ENCODE results near the gene HOMEZ.
"Not testable (repeated sequence)": the region's sequence is repeated elsewhere in the genome, so short reads cannot be mapped to it uniquely, and the experiment has no call there.

The HOMEZ gene

GRCh38 chr14:23260849-23261248 lies 25.1 kb downstream of the HOMEZ start:
- WGBS, 2 experiments (ENCODE audit: insufficient coverage in 2 of 2) = 90 to 96% methylated on average over 4 to 8 of the region's 8 CpGs
- H3K4me3 ChIP-seq (ENCODE audit: extremely low read depth, insufficient read depth, low read length, poor library complexity, severe bottlenecking); H3K9me3 ChIP-seq (ENCODE audit: control insufficient read depth, low read length); H3K27ac ChIP-seq (ENCODE audit: low read depth, low read length, severe bottlenecking); H3K4me1 ChIP-seq (ENCODE audit: control insufficient read depth, insufficient read depth, low read length, poor library complexity, severe bottlenecking); H3K36me3 ChIP-seq (ENCODE audit: control insufficient read depth, insufficient read depth, low read length): not testable (repeated sequence)

GRCh38 chr14:23259426-23259825 lies 26.5 kb downstream of the HOMEZ start:
- Histone ChIP-seq H3K36me3 (ENCODE audit: control insufficient read depth, insufficient read depth, low read length) (no peaks in the 10 kb centered on the region), H3K4me3 (ENCODE audit: extremely low read depth, insufficient read depth, low read length, poor library complexity, severe bottlenecking) (no peak overlapping the region), H3K9me3 (ENCODE audit: control insufficient read depth, low read length) (peaks cover 4% of the 10 kb centered on the region), H3K27ac (ENCODE audit: low read depth, low read length, severe bottlenecking) (no peak overlapping the region), H3K4me1 (ENCODE audit: control insufficient read depth, insufficient read depth, low read length, poor library complexity, severe bottlenecking) (no peaks in the 10 kb centered on the region)

- H3K36me3 ChIP-seq (ENCODE audit: control insufficient read depth, insufficient read depth, low read length) = no peaks in the 10 kb centered on the region
- 87 to 98% methylated on average over 4 to 5 of the region's 5 CpGs for WGBS, 2 experiments (ENCODE audit: insufficient coverage in 2 of 2)
These were observed 27.7 kb downstream of the HOMEZ start for GRCh38 chr14:23258256-23258655.

GRCh38 chr14:23252420-23253333 lies 33.3 kb downstream of the HOMEZ start:
- Histone ChIP-seq H3K36me3 (ENCODE audit: control insufficient read depth, insufficient read depth, low read length) (no peaks in the 10 kb centered on the region), H3K27ac (ENCODE audit: low read depth, low read length, severe bottlenecking) (no peak overlapping the region), H3K4me3 (ENCODE audit: extremely low read depth, insufficient read depth, low read length, poor library complexity, severe bottlenecking) (no peak overlapping the region), H3K4me1 (ENCODE audit: control insufficient read depth, insufficient read depth, low read length, poor library complexity, severe bottlenecking) (no peaks in the 10 kb centered on the region), H3K9me3 (ENCODE audit: control insufficient read depth, low read length) (no peaks in the 10 kb centered on the region)
- 57 to 63% methylated on average over 1 to 3 of the region's 4 CpGs for WGBS, 2 experiments (ENCODE audit: insufficient coverage in 2 of 2)

More at GRCh38 chr14:23258256-23258655, 27.7 kb downstream of the HOMEZ start:
- Histone ChIP-seq H3K4me1 (ENCODE audit: control insufficient read depth, insufficient read depth, low read length, poor library complexity, severe bottlenecking) (no peaks in the 10 kb centered on the region), H3K27ac (ENCODE audit: low read depth, low read length, severe bottlenecking) (no peak overlapping the region), H3K9me3 (ENCODE audit: control insufficient read depth, low read length) (peaks cover 4% of the 10 kb centered on the region), H3K4me3 (ENCODE audit: extremely low read depth, insufficient read depth, low read length, poor library complexity, severe bottlenecking) (no peak overlapping the region)

GRCh38 chr14:23252006-23252405 lies 33.9 kb downstream of the HOMEZ start:
- 20% methylated on average over 1 of the region's 3 CpGs; no CpG with 5 or more reads in 1 of the 2 experiments for WGBS, 2 experiments (ENCODE audit: insufficient coverage in 2 of 2)

DNA sequence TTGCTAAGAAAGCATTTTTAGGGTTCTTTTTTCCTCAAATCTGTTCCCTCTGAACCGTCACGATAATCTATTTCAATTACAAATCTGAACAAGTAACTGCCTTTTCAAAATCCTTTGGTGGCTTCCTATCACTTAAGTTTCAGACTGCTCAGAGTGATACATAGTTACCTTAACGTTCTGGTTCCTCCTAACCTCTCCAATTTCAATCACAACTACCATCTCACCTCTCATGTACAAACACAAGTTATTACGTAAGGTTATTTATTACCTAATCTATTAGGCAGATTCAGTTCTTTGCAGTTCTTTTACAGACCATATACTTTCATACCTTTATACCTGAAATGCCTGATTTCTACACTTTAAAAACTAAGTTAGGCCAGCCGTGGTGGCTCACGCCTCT lies 36.1 kb downstream of the HOMEZ start:
- Histone ChIP-seq H3K4me3 (ENCODE audit: extremely low read depth, insufficient read depth, low read length, poor library complexity, severe bottlenecking) (no peak overlapping the region), H3K9me3 (ENCODE audit: control insufficient read depth, low read length) (no peaks in the 10 kb centered on the region), H3K27ac (ENCODE audit: low read depth, low read length, severe bottlenecking) (no peak overlapping the region), H3K4me1 (ENCODE audit: control insufficient read depth, insufficient read depth, low read length, poor library complexity, severe bottlenecking) (no peaks in the 10 kb centered on the region), H3K36me3 (ENCODE audit: control insufficient read depth, insufficient read depth, low read length) (no peaks in the 10 kb centered on the region)
- WGBS, 2 experiments (ENCODE audit: insufficient coverage in 2 of 2) = 66 to 84% methylated on average over 3 to 4 of the region's 6 CpGs

More at GRCh38 chr14:23252006-23252405, 33.9 kb downstream of the HOMEZ start:
- H3K36me3 ChIP-seq (ENCODE audit: control insufficient read depth, insufficient read depth, low read length) = no peaks in the 10 kb centered on the region
- H3K9me3 ChIP-seq (ENCODE audit: control insufficient read depth, low read length) = no peaks in the 10 kb centered on the region
- H3K4me3 ChIP-seq (ENCODE audit: extremely low read depth, insufficient read depth, low read length, poor library complexity, severe bottlenecking) = no peak overlapping the region
- no peaks in the 10 kb centered on the region for H3K4me1 ChIP-seq (ENCODE audit: control insufficient read depth, insufficient read depth, low read length, poor library complexity, severe bottlenecking)
- no peak overlapping the region for H3K27ac ChIP-seq (ENCODE audit: low read depth, low read length, severe bottlenecking)

DNA sequence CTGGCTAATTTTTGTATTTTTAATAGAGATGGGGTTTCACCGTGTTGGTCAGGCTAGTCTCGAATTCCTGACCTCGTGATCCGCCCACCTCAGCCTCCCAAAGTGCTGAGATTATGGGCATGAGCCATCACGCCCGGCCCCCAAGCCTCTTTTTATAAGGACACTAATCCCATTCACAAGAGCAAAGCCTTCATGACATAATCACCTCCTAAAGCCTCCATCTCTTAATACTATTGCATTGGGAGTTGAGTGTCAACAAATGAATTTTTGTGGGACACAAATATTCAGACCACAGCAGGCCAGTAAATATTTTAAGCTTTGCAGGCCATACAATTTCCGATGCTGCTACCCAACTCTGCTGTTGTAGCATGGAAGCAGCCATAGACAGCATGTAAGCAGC lies 37.3 kb downstream of the HOMEZ start:
- no peak overlapping the region for H3K27ac ChIP-seq (ENCODE audit: low read depth, low read length, severe bottlenecking)
- WGBS, 2 experiments (ENCODE audit: insufficient coverage in 2 of 2) = 91 to 100% methylated on average over 5 of the region's 7 CpGs
- no peaks in the 10 kb centered on the region for H3K4me1 ChIP-seq (ENCODE audit: control insufficient read depth, insufficient read depth, low read length, poor library complexity, severe bottlenecking)
- no peaks in the 10 kb centered on the region for H3K9me3 ChIP-seq (ENCODE audit: control insufficient read depth, low read length)
- H3K4me3 ChIP-seq (ENCODE audit: extremely low read depth, insufficient read depth, low read length, poor library complexity, severe bottlenecking) = no peak overlapping the region
- H3K36me3 ChIP-seq (ENCODE audit: control insufficient read depth, insufficient read depth, low read length) = no peaks in the 10 kb centered on the region

DNA sequence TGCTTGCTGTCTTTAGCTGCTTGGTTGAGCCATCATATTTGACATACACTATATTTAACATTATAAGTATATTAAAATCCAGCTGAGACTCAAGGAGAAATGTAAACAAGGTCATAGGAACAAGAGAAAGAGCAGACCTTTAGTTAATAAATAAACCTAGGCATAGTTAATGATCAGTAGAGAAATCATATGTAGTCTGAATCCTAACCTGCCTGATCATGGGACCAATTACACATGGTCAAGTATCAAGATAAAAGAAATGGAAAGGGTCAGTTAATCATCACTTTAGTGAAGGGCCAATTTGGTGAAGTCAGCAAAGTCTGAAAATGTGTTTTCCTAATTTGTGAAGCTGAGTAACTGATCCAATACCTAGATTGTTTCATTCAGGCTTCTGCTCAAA lies 40.6 kb downstream of the HOMEZ start:
- no peak overlapping the region for H3K27ac ChIP-seq (ENCODE audit: low read depth, low read length, severe bottlenecking)
- H3K4me1 ChIP-seq (ENCODE audit: control insufficient read depth, insufficient read depth, low read length, poor library complexity, severe bottlenecking) = no peaks in the 10 kb centered on the region
- no peaks in the 10 kb centered on the region for H3K9me3 ChIP-seq (ENCODE audit: control insufficient read depth, low read length)
- H3K36me3 ChIP-seq (ENCODE audit: control insufficient read depth, insufficient read depth, low read length) = no peaks in the 10 kb centered on the region
- H3K4me3 ChIP-seq (ENCODE audit: extremely low read depth, insufficient read depth, low read length, poor library complexity, severe bottlenecking) = no peak overlapping the region

DNA sequence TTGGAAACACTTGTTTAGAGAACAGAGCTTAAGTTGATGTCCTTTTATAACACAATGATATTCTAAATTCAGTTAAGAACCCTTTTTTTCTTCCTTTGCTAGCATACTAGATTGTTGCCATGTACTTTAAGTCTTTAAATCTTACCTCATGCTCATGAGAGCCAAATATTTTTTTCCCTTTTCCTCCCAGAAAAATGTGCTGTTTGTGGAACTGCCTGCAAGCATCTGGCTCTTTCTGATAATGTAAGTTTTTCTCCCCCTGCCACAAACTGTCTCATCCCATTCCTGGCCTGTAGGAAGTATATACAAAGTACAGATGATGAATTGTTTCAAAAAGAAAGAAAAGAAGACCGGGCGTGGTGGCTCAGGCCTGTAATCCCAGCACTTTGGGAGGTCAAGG lies 42.9 kb downstream of the HOMEZ start:
- Histone ChIP-seq H3K4me1 (ENCODE audit: control insufficient read depth, insufficient read depth, low read length, poor library complexity, severe bottlenecking) (no peaks in the 10 kb centered on the region), H3K36me3 (ENCODE audit: control insufficient read depth, insufficient read depth, low read length) (no peaks in the 10 kb centered on the region), H3K9me3 (ENCODE audit: control insufficient read depth, low read length) (no peaks in the 10 kb centered on the region), H3K4me3 (ENCODE audit: extremely low read depth, insufficient read depth, low read length, poor library complexity, severe bottlenecking) (no peak overlapping the region), H3K27ac (ENCODE audit: low read depth, low read length, severe bottlenecking) (no peak overlapping the region)
- 85% methylated on average over 2 of the region's 2 CpGs; no CpG with 5 or more reads in 1 of the 2 experiments for WGBS, 2 experiments (ENCODE audit: insufficient coverage in 2 of 2)

DNA sequence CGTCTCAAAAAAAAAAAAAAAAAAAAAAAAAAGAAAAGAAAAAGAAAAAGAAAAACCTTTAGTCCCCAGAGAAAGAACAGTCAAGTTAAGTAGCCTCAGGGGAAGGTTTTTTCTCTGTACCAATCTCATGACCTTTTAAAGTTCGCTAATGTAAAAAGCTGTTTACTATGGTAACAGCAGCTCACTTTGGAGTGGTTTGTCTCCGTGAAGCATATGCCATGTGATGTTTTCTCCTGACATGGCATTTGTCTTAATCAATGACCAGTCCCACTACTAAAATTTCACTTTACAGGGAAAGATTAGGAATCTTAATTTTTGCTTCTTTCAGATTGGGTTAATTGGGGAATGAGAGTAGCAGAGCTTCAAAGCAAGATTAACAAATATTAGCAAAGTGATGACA lies 43.9 kb downstream of the HOMEZ start:
- 90% methylated on average over 2 of the region's 3 CpGs; no CpG with 5 or more reads in 1 of the 2 experiments for WGBS, 2 experiments (ENCODE audit: insufficient coverage in 2 of 2)
- no peaks in the 10 kb centered on the region for H3K4me1 ChIP-seq (ENCODE audit: control insufficient read depth, insufficient read depth, low read length, poor library complexity, severe bottlenecking)
- H3K4me3 ChIP-seq (ENCODE audit: extremely low read depth, insufficient read depth, low read length, poor library complexity, severe bottlenecking) = no peak overlapping the region
- H3K36me3 ChIP-seq (ENCODE audit: control insufficient read depth, insufficient read depth, low read length) = no peaks in the 10 kb centered on the region
- no peak overlapping the region for H3K27ac ChIP-seq (ENCODE audit: low read depth, low read length, severe bottlenecking)
- no peaks in the 10 kb centered on the region for H3K9me3 ChIP-seq (ENCODE audit: control insufficient read depth, low read length)

- H3K36me3 ChIP-seq (ENCODE audit: control insufficient read depth, insufficient read depth, low read length); H3K27ac ChIP-seq (ENCODE audit: low read depth, low read length, severe bottlenecking); H3K9me3 ChIP-seq (ENCODE audit: control insufficient read depth, low read length); H3K4me1 ChIP-seq (ENCODE audit: control insufficient read depth, insufficient read depth, low read length, poor library complexity, severe bottlenecking); H3K4me3 ChIP-seq (ENCODE audit: extremely low read depth, insufficient read depth, low read length, poor library complexity, severe bottlenecking): not testable (repeated sequence)
- WGBS, 2 experiments (ENCODE audit: insufficient coverage in 2 of 2) = 90 to 95% methylated on average over 7 of the region's 7 CpGs
These were observed 44.7 kb downstream of the HOMEZ start for GRCh38 chr14:23241061-23241715.
